HCT116 (cell line): ENCODE results near the gene DLD. TPM values are rescaled to one million over a fixed set of nuclear protein-coding genes. Genes with fewer than 3 reads are reported as not detected.

Experiments used
- ATAC-seq: fragments of 200-7000 bp; cut with Tn5 transposase; 2 replicates; pipeline ENCODE4 v1.9.1; 2020; ENCODE audit warnings: mild to moderate bottlenecking, moderate library complexity
- BruUV-seq: library from RNA; stranded (reverse); fragments of 400-500 nt; replicated peaks from 2 replicates; lab custom pipeline; 2021; lab: Mats Ljungman, UMichigan
- CTCF ChIA-PET: fragments of 300-600 bp; sonication (Branson Sonifier 250); formaldehyde crosslinking; loops from one replicate; lab custom pipeline; 2021; ENCODE audit warnings: antibody characterized with exemption; lab: Charles Lee
- POLR2A ChIA-PET: fragments of 300-600, 350-600 bp; sonication (Branson Sonifier 250); formaldehyde crosslinking; loops from one replicate; lab custom pipeline; 2021; ENCODE audit warnings: antibody characterized with exemption; lab: Charles Lee
- RAD21 ChIA-PET, 2 experiments: fragments of 300-600 bp; sonication (Branson Sonifier 250); formaldehyde crosslinking; loops; one replicate each; lab custom pipeline; 2023; ENCODE audit warnings: low total read pairs in 2 of 2; ENCODE audit not compliant: uncharacterized antibody in 2 of 2, unreplicated experiment in 2 of 2, low non-redundant PET in 1 of 2; lab: Charles Lee
- DNase-seq: peaks from one replicate; pipeline ENCODE4 v3.0.0-alpha.2; 2010; ENCODE audit warnings: low read depth, low spot score
- H2AFZ ChIP-seq: fragments of 200-600 bp; shearing (Covaris generic), sonication (generic); 2 replicates; pipeline ENCODE4 v1.6.1; 2017; ENCODE audit warnings: low read depth, mixed run types, mixed read lengths, antibody characterized with exemption, low read length; ENCODE audit not compliant: poor library complexity, severe bottlenecking
- H3K27ac ChIP-seq: 2 replicates; pipeline ENCODE4 v1.5.1; 2012; ENCODE audit warnings: low read depth, low read length
- H3K27me3 ChIP-seq: fragments of 200-600 bp; sonication (generic); 2 replicates; pipeline ENCODE4 v1.6.1; 2016; ENCODE audit warnings: mixed run types, low read length, mixed read lengths; ENCODE audit not compliant: insufficient read depth
- H3K36me3 ChIP-seq, 2 experiments: fragments of 200-500 bp in 1 of 2; fragments of 200-600 bp in 1 of 2; sonication (Bioruptor generic) in 1 of 2; sonication (generic) in 1 of 2; 2 replicates each; pipeline versions ENCODE4 v1.5.1 to v1.6.1; 2014 to 2016; ENCODE audit warnings: low read length in 2 of 2, inconsistent platforms in 1 of 2, mixed read lengths in 1 of 2, mixed run types in 1 of 2; ENCODE audit not compliant: insufficient read depth in 2 of 2, control insufficient read depth in 1 of 2
- H3K4me1 ChIP-seq, 2 experiments: fragments of 200-600 bp in 1 of 2; sonication (generic) in 1 of 2; 2 replicates each; pipeline versions ENCODE4 v1.5.1 to v1.6.1; 2012 to 2017; ENCODE audit warnings: low read length in 2 of 2, inconsistent platforms in 1 of 2, mild to moderate bottlenecking in 1 of 2, mixed read lengths in 1 of 2, mixed run types in 1 of 2, moderate library complexity in 1 of 2; ENCODE audit not compliant: insufficient read depth in 2 of 2, control insufficient read depth in 1 of 2
- H3K4me2 ChIP-seq: fragments of 200-600 bp; sonication (generic); 2 replicates; pipeline ENCODE4 v1.6.1; 2017; ENCODE audit warnings: mixed run types, low read length, mixed read lengths
- H3K4me3 ChIP-seq, 2 experiments: fragments of 200-600 bp in 1 of 2; sonication (generic) in 1 of 2; replicated peaks in 1 of 2; 2 replicates each; pipeline ENCODE4 v1.5.1; 2011 to 2016; ENCODE audit warnings: low read length in 2 of 2, control low read depth in 1 of 2, low read depth in 1 of 2, mild to moderate bottlenecking in 1 of 2, mixed read lengths in 1 of 2, mixed run types in 1 of 2
- H3K79me2 ChIP-seq: fragments of 200-600 bp; sonication (generic); 2 replicates; pipeline ENCODE4 v1.6.1; 2017; ENCODE audit warnings: mild to moderate bottlenecking, mixed run types, low read length, moderate library complexity, mixed read lengths; ENCODE audit not compliant: insufficient read depth
- H3K9ac ChIP-seq: fragments of 200-600 bp; sonication (generic); 2 replicates; pipeline ENCODE4 v1.6.1; 2016; ENCODE audit warnings: low read length, mixed read lengths
- H3K9me2 ChIP-seq: fragments of 200-600 bp; sonication (generic), shearing (Covaris generic); 2 replicates; pipeline ENCODE4 v1.6.1; 2017; ENCODE audit warnings: mixed run types, mild to moderate bottlenecking, moderate library complexity; ENCODE audit not compliant: insufficient read depth
- H3K9me3 ChIP-seq, 2 experiments: fragments of 200-500 bp in 1 of 2; fragments of 200-600 bp in 1 of 2; sonication (Bioruptor generic) in 1 of 2; sonication (generic) in 1 of 2; 2 replicates each; pipeline ENCODE4 v1.6.1; 2014 to 2017; ENCODE audit warnings: low read length in 2 of 2, mixed read lengths in 2 of 2, inconsistent platforms in 1 of 2, low read depth in 1 of 2, mild to moderate bottlenecking in 1 of 2, mixed run types in 1 of 2, moderate library complexity in 1 of 2; ENCODE audit not compliant: control insufficient read depth in 1 of 2, insufficient read depth in 1 of 2
- H4K20me1 ChIP-seq: fragments of 200-600 bp; sonication (generic), shearing (Covaris generic); 2 replicates; pipeline ENCODE4 v1.6.1; 2017; ENCODE audit warnings: mixed run types, mild to moderate bottlenecking, moderate library complexity; ENCODE audit not compliant: insufficient read depth
- CBX3 ChIP-seq: IDR thresholded peaks from 2 replicates; pipeline ENCODE4 v1.6.1; 2012; ENCODE audit warnings: low read depth
- JUND ChIP-seq: IDR thresholded peaks from 2 replicates; pipeline ENCODE4 v1.6.1; 2012
- POLR2A ChIP-seq: IDR thresholded peaks from 2 replicates; pipeline ENCODE4 v1.7.0; 2011; ENCODE audit warnings: borderline replicate concordance; ENCODE audit not compliant: insufficient read depth, insufficient read length; ENCODE audit errors: extremely low read depth
- RAD21 ChIP-seq: IDR thresholded peaks from 2 replicates; pipeline ENCODE4 v1.6.1; 2012; ENCODE audit warnings: low read depth, mild to moderate bottlenecking
- SIN3A ChIP-seq: IDR thresholded peaks from 2 replicates; pipeline ENCODE4 v1.6.1; 2012; ENCODE audit warnings: low read depth
- intact Hi-C: fragments of 100-400 bp; cut with micrococcal nuclease; formaldehyde crosslinking; loops from 2 replicates; pipeline ENCODE4 v1.10.0; 2022
- total RNA-seq: library from RNA; stranded (reverse); gene quantifications from one replicate; pipeline ENCODE4 v1.2.1, GENCODE V29; 2021; ENCODE audit not compliant: unreplicated experiment

Gene DLD
- total RNA-seq, 1 experiment from 2014 or later = 104 TPM

- no peak for ATAC-seq
- H3K4me1 ChIP-seq = peaks cover 15 to 38% of the 10 kb centered on the region in 2 experiments
- BruUV-seq = no TSS peak
- no peaks in the 10 kb centered on the region for H4K20me1 ChIP-seq
- H3K79me2 ChIP-seq = no peaks in the 10 kb centered on the region
- no peaks in the 10 kb centered on the region for H3K9me2 ChIP-seq
- intact Hi-C loops = no loop called here
- no peak for DNase-seq
- H3K4me2 ChIP-seq = no peak overlapping the region
- RAD21 ChIA-PET = no interaction called here
- no peak overlapping the region for H3K27ac ChIP-seq
- TF ChIP-seq JUND = no peak
- CTCF ChIA-PET = no interaction called here
- H3K36me3 ChIP-seq = peaks cover 0 to 13% of the 10 kb centered on the region in 2 experiments; a peak in 1 of 4 replicates
- H3K27me3 ChIP-seq = no peaks in the 10 kb centered on the region
- H2AFZ ChIP-seq = no peak overlapping the region
- H3K9ac ChIP-seq = no peak overlapping the region
- no peaks in the 10 kb centered on the region for H3K9me3 ChIP-seq
- no peak overlapping the region for H3K4me3 ChIP-seq
- POLR2A ChIA-PET = no interaction called here
These were observed 62.4 kb downstream of the DLD start for GRCh38 chr7:107953265-107953923.

DNA sequence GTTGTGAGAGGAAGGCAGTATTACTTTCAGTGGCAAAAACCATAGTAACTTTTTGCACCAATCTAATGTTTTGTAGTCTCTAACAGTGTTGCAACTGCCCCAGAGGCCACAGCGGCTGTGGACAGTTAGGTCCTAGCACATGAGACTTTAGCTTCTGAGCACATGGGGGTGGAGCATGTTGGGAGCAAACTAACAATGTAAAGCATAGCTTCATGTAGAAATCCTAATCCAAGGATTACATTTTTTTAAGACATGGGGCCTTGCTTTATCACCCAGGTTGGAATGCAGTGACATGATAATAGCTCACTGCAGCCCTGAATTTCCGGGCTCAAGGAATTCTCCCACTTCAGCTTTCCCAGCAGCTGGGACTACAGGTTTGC is 62.9 kb downstream of the DLD start:
- Histone ChIP-seq H3K9me3 (no peaks in the 10 kb centered on the region), H3K79me2 (no peaks in the 10 kb centered on the region), H3K4me3 (no peak overlapping the region), H3K9ac (no peak overlapping the region), H3K4me2 (no peak overlapping the region), H3K27me3 (no peaks in the 10 kb centered on the region), H2AFZ (no peak overlapping the region), H3K36me3 (peaks cover 0 to 14% of the 10 kb centered on the region in 2 experiments; a peak in 2 of 4 replicates), H4K20me1 (no peaks in the 10 kb centered on the region), H3K4me1 (peaks cover 10 to 32% of the 10 kb centered on the region in 2 experiments), H3K27ac (no peak overlapping the region), H3K9me2 (no peaks in the 10 kb centered on the region)
- CTCF ChIA-PET = no interaction called here
- DNase-seq (no peak), ATAC-seq (no peak)
- intact Hi-C loops = no loop called here
- RAD21 ChIA-PET = no interaction called here
- no TSS peak for BruUV-seq
- no peak for TF ChIP-seq CBX3
- TF ChIP-seq SIN3A = no peak
- no peak for TF ChIP-seq RAD21
- TF ChIP-seq POLR2A = no peak
- TF ChIP-seq, all 23 proteins: peak for 0
- POLR2A ChIA-PET = no interaction called here
